Activated CD4-positive, alpha-beta memory T cell treated with anti-CD3 and anti-CD28 coated beads for 36 hours (primary cell): Measurements from ENCODE around the gene CDHR1. TPM values are rescaled to one million over a fixed set of nuclear protein-coding genes. Genes with fewer than 3 reads are reported as not detected.
"Not testable (repeated sequence)": the region's sequence is repeated elsewhere in the genome, so short reads cannot be mapped to it uniquely, and the experiment has no call there.

Experiments
- CTCF ChIA-PET: fragments of 350-600 bp; sonication (Branson Sonifier 250); formaldehyde crosslinking; loops from one replicate; lab custom pipeline; 2021; ENCODE audit warnings: antibody characterized with exemption, inconsistent platforms; lab: Charles Lee
- POLR2A ChIA-PET: fragments of 350-600 bp; sonication (Branson Sonifier 250); formaldehyde crosslinking; loops from one replicate; lab custom pipeline; 2021; ENCODE audit warnings: antibody characterized with exemption; lab: Charles Lee
- DNase-seq: peaks from one replicate; pipeline ENCODE4 v3.0.0-alpha.2; 2020
- H3K27ac Mint-ChIP-seq: one replicate; pipeline ENCODE4 v1.8.0; 2021; ENCODE audit warnings: mixed read lengths
- H3K27me3 Mint-ChIP-seq: one replicate; pipeline ENCODE4 v1.8.0; 2021; ENCODE audit warnings: mixed read lengths
- H3K36me3 Mint-ChIP-seq: one replicate; pipeline ENCODE4 v1.8.0; 2021; ENCODE audit warnings: mixed read lengths
- H3K4me1 Mint-ChIP-seq: one replicate; pipeline ENCODE4 v1.8.0; 2021; ENCODE audit warnings: low read depth, mixed read lengths
- H3K4me3 Mint-ChIP-seq: one replicate; pipeline ENCODE4 v1.8.0; 2021; ENCODE audit warnings: mild to moderate bottlenecking, mixed read lengths
- H3K9me3 Mint-ChIP-seq: one replicate; pipeline ENCODE4 v1.8.0; 2021; ENCODE audit warnings: mixed read lengths
- intact Hi-C: fragments of 100-400 bp; cut with micrococcal nuclease; formaldehyde crosslinking; loops from one replicate; pipeline ENCODE4 v1.15.1; 2023
- total RNA-seq, 2 experiments: library from RNA; stranded (reverse); gene quantifications; one replicate each; pipeline ENCODE4 v1.2.3, GENCODE V29; 2021

CDHR1 gene
- total RNA-seq, 2 experiments from 2014 or later: 0.40 to 0.75 TPM

GRCh38 chr10:84176351-84176750 lies 18.0 kb upstream of the CDHR1 start:
- H3K4me3 Mint-ChIP-seq: no peak overlapping the region

DNA sequence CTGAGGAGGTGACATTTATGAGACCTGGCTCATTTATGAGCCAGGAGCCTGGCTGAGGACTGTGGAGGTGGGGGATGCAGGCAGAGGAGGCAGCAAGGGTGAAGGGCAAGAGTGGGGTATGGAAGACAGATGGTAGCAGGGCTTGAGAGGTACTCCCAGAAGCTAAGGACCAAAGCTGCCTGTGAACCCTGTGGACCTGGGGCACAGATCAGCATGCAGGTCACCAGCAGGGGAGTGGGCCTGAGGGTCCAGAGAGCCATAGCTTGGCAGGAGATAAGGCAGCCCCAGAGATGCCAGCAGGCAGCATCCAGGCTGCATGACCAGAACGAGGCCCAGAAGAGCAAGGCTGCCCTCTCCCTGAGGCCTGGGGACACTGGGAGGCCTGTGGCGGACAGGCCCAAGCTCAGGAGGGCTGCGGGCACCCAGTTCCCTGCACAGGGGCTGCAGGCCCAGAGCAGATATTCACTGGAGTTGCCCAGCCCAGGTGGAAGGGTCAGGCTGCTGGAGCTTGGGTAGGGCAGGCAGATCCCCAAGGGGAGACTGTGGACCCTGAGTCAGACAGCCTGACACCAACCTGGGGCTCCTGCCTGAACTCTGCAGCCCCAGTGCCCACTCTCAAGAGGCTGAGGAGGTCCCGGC lies 17.4 kb upstream of the CDHR1 start:
- DNase-seq: no peak
- no peak overlapping the region for H3K27ac Mint-ChIP-seq
- no peaks in the 10 kb centered on the region for H3K36me3 Mint-ChIP-seq
- H3K4me3 Mint-ChIP-seq: no peak overlapping the region
- H3K4me1 Mint-ChIP-seq: peaks cover 8% of the 10 kb centered on the region
- H3K27me3 Mint-ChIP-seq: no peaks in the 10 kb centered on the region
- CTCF ChIA-PET: interaction anchor here (1.1 kb wide), 1 partner anchor 29 kb away, joined by 6 read pairs; no protein-coding TSS in a partner anchor
- intact Hi-C loops: loop anchor here (2.0 kb wide), 1 partner anchor 38 kb away; the partner anchor contains the start of gene GHITM
- H3K9me3 Mint-ChIP-seq: no peaks in the 10 kb centered on the region
- POLR2A ChIA-PET: no interaction called here

More at GRCh38 chr10:84176351-84176750, 18.0 kb upstream of the CDHR1 start:
- no peaks in the 10 kb centered on the region for H3K36me3 Mint-ChIP-seq
- H3K9me3 Mint-ChIP-seq: no peaks in the 10 kb centered on the region
- H3K27ac Mint-ChIP-seq: no peak overlapping the region
- peak; percentile 1 for DNase-seq
- intact Hi-C loops: loop anchor here (2.0 kb wide), 1 partner anchor 38 kb away; the partner anchor contains the start of gene GHITM
- H3K4me1 Mint-ChIP-seq: peaks cover 8% of the 10 kb centered on the region
- POLR2A ChIA-PET: no interaction called here
- H3K27me3 Mint-ChIP-seq: no peaks in the 10 kb centered on the region
- CTCF ChIA-PET: interaction anchor here (1.0 to 1.1 kb wide), 2 partner anchors 29 to 56 kb away, joined by 3 read pairs; no protein-coding TSS in a partner anchor

DNA sequence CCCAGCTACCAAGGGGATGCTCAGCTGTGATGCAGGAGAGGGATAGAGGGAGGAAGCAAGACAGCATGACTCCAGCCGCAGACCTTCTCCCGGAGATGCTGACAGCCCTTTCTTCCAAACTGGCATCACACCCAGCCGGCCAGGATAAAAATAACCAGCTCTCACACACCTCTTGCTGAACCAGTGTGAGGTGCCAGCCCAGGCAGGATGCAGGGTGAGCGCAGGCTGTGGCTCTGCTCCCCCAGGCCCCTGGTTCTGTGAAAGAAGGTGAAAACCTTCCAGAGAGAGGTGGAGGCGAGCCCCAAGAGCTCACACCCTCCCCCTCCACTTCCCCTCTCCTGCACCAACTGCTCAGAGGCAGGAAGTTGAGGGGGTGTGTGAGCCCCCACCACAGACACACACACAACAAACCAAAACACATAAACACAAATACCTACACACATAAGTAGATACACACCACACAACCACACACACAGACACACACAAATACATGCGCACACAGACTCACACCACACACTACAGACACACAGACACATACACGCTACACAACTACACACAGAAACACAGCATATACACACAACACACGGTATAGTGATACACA lies 16.7 kb upstream of the CDHR1 start:
- CTCF ChIA-PET: interaction anchor here (1.1 kb wide), 1 partner anchor 30 kb away, joined by 6 read pairs; no protein-coding TSS in a partner anchor
- Mint-ChIP-seq H3K27ac (no peak overlapping the region), H3K36me3 (no peaks in the 10 kb centered on the region), H3K4me3 (no peak overlapping the region), H3K27me3 (no peaks in the 10 kb centered on the region), H3K4me1 (peaks cover 8% of the 10 kb centered on the region), H3K9me3 (no peaks in the 10 kb centered on the region)
- DNase-seq: peak; percentile 60
- intact Hi-C loops: loop anchor here (2.0 kb wide), 1 partner anchor 39 kb away; the partner anchor contains the start of gene GHITM
- POLR2A ChIA-PET: no interaction called here

GRCh38 chr10:84178160-84178609 lies 16.2 kb upstream of the CDHR1 start:
- Mint-ChIP-seq H3K4me3 (no peak overlapping the region), H3K4me1 (peaks cover 8% of the 10 kb centered on the region), H3K27me3 (no peaks in the 10 kb centered on the region), H3K9me3 (no peaks in the 10 kb centered on the region), H3K36me3 (no peaks in the 10 kb centered on the region), H3K27ac (no peak overlapping the region)
- POLR2A ChIA-PET: no interaction called here
- DNase-seq: peak; percentile 1
- intact Hi-C loops: no loop called here
- CTCF ChIA-PET: interaction anchor here (1.1 kb wide), 1 partner anchor 30 kb away, joined by 6 read pairs; no protein-coding TSS in a partner anchor

DNA sequence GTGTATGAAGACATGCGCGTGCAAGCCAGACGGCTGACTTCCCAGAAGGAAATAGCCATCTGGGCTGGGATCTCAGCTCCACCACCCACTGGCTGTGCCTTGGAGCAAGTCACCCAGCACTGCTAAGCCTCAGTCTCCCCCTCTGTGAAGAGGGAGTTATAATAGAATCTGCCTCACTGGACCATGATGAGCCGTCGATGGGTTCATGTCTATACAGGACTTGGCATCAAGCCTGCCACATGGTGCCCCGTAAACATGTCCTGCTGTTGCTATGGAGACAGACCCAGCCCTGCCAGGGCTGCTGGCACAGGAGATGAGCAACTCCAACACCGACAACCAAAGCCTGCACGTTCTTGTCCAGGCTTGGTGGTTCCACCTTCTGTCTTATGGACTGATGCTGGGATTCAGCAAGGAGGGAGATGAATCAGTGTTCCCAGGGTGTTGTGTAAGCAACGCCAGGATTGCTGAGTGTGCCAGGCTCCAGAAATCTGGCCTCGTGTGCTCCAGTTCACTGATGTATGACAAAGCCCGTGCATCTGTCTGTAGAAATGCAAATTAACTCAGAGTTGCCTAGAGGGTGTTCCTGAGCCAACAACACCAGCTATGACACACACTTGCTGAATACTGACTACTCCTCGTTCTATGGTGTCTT lies 15.2 kb upstream of the CDHR1 start:
- H3K27me3 Mint-ChIP-seq: no peaks in the 10 kb centered on the region
- DNase-seq: peak; percentile 50
- peaks cover 8% of the 10 kb centered on the region for H3K4me1 Mint-ChIP-seq
- H3K36me3 Mint-ChIP-seq: no peaks in the 10 kb centered on the region
- CTCF ChIA-PET: no interaction called here
- intact Hi-C loops: no loop called here
- POLR2A ChIA-PET: no interaction called here
- H3K27ac Mint-ChIP-seq: no peak overlapping the region
- H3K9me3 Mint-ChIP-seq: no peaks in the 10 kb centered on the region
- no peak overlapping the region for H3K4me3 Mint-ChIP-seq

GRCh38 chr10:84180386-84180785 lies 14.0 kb upstream of the CDHR1 start:
- CTCF ChIA-PET: not testable (repeated sequence)

GRCh38 chr10:84181631-84182030 lies 12.7 kb upstream of the CDHR1 start:
- CTCF ChIA-PET: no interaction called here
- H3K4me1 Mint-ChIP-seq: peaks cover 5% of the 10 kb centered on the region
- no peak for DNase-seq
- intact Hi-C loops: no loop called here
- no peaks in the 10 kb centered on the region for H3K36me3 Mint-ChIP-seq
- no peaks in the 10 kb centered on the region for H3K27me3 Mint-ChIP-seq
- no peak overlapping the region for H3K27ac Mint-ChIP-seq
- no peak overlapping the region for H3K4me3 Mint-ChIP-seq
- POLR2A ChIA-PET: no interaction called here
- no peaks in the 10 kb centered on the region for H3K9me3 Mint-ChIP-seq

More at GRCh38 chr10:84180386-84180785, 14.0 kb upstream of the CDHR1 start:
- H3K36me3 Mint-ChIP-seq, H3K4me1 Mint-ChIP-seq, intact Hi-C loops, POLR2A ChIA-PET, H3K4me3 Mint-ChIP-seq, H3K27ac Mint-ChIP-seq, H3K9me3 Mint-ChIP-seq, H3K27me3 Mint-ChIP-seq, DNase-seq: not testable (repeated sequence)

DNA sequence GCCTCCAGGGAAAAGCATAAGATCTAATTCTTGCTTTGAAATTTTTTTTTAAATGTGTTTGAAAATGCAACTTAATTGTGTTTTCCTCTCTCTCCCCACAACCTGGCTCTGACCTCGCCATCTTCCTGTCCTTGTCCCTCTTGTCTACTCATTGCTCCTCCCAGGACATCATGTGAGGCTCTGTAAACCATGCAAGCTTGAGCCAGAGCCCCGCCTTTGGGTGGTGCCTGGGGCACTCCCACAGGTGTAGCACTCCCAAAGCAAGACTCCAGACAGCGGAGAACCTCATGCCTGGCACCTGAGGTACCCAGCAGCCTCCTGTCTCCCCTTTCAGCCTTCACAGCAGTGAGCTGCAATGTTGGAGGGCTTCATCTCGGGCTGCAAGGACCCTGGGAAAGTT lies 9.8 kb upstream of the CDHR1 start:
- H3K4me3 Mint-ChIP-seq: no peak overlapping the region
- no peaks in the 10 kb centered on the region for H3K4me1 Mint-ChIP-seq
- H3K9me3 Mint-ChIP-seq: no peaks in the 10 kb centered on the region
- no peak for DNase-seq
- H3K36me3 Mint-ChIP-seq: no peaks in the 10 kb centered on the region
- ChIA-PET POLR2A (no interaction called here), CTCF (interaction anchor here (0.8 kb wide), 1 partner anchor 21 kb away, joined by 3 read pairs; no protein-coding TSS in a partner anchor)
- no peak overlapping the region for H3K27ac Mint-ChIP-seq
- no peaks in the 10 kb centered on the region for H3K27me3 Mint-ChIP-seq
- intact Hi-C loops: no loop called here

GRCh38 chr10:84185526-84186175 lies 8.7 kb upstream of the CDHR1 start:
- ChIA-PET POLR2A (no interaction called here), CTCF (no interaction called here)
- Mint-ChIP-seq H3K4me1 (peaks cover 3% of the 10 kb centered on the region), H3K4me3 (no peak overlapping the region), H3K9me3 (no peaks in the 10 kb centered on the region), H3K27ac (no peak overlapping the region), H3K27me3 (no peaks in the 10 kb centered on the region), H3K36me3 (no peaks in the 10 kb centered on the region)
- no peak for DNase-seq
- intact Hi-C loops: no loop called here

GRCh38 chr10:84188815-84189214 lies 5.5 kb upstream of the CDHR1 start:
- Mint-ChIP-seq H3K27me3 (peaks cover 4% of the 10 kb centered on the region), H3K27ac (no peak overlapping the region), H3K36me3 (no peaks in the 10 kb centered on the region), H3K4me3 (no peak overlapping the region), H3K9me3 (no peaks in the 10 kb centered on the region), H3K4me1 (peaks cover 11% of the 10 kb centered on the region)
- ChIA-PET CTCF (no interaction called here), POLR2A (no interaction called here)
- intact Hi-C loops: no loop called here
- no peak for DNase-seq

- POLR2A ChIA-PET: no interaction called here
- CTCF ChIA-PET: no interaction called here
- no peaks in the 10 kb centered on the region for H3K9me3 Mint-ChIP-seq
Observed at GRCh38 chr10:84190621-84191020, 3.7 kb upstream of the CDHR1 start.

More at GRCh38 chr10:84190621-84191020, 3.7 kb upstream of the CDHR1 start:
- Mint-ChIP-seq H3K36me3 (no peaks in the 10 kb centered on the region), H3K4me3 (no peak overlapping the region), H3K27me3 (peaks cover 13% of the 10 kb centered on the region), H3K27ac (no peak overlapping the region), H3K4me1 (peaks cover 13% of the 10 kb centered on the region)
- intact Hi-C loops: loop anchor here (5.0 kb wide), 1 partner anchor 53 kb away; the partner anchor contains the start of gene GHITM
- no peak for DNase-seq
